ENCODE data around the gene BAIAP3. TPM values are rescaled to one million over a fixed set of nuclear protein-coding genes. Genes with fewer than 3 reads are reported as not detected.
A peak's percentile ranks its signal among the peaks of the same experiment; 100 is the strongest.

BAIAP3 gene
- total RNA-seq, 1 donor from 2014 or later = 4.2 TPM

DNA sequence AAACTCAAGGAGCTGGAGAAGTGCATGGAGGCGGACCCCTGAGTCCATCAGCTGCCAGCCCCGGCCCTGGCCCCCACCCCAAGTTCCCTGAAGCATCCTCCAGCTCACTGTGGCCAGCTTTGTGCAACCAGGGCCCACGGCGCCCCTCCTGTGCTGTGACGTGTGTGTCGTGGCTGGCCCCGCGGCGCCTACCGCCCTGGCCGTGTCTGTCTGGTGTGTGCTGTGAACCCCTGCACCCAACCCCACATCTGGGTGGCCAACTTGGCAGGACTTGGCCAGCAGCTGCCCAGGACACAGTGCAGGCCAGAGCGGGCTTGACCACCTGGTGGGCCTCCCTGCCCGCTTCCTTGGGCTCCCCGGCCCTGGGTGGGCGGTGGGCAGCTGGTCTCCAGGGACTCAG lies 15.0 kb downstream of the BAIAP3 start:
- TF ChIP-seq POLR2AphosphoS5 (IDR thresholded peaks at IDR 0.05; ENCODE audit: insufficient read depth in 1 of 2, low read depth in 1 of 2) = no peak
- TF ChIP-seq, protein P1, sequence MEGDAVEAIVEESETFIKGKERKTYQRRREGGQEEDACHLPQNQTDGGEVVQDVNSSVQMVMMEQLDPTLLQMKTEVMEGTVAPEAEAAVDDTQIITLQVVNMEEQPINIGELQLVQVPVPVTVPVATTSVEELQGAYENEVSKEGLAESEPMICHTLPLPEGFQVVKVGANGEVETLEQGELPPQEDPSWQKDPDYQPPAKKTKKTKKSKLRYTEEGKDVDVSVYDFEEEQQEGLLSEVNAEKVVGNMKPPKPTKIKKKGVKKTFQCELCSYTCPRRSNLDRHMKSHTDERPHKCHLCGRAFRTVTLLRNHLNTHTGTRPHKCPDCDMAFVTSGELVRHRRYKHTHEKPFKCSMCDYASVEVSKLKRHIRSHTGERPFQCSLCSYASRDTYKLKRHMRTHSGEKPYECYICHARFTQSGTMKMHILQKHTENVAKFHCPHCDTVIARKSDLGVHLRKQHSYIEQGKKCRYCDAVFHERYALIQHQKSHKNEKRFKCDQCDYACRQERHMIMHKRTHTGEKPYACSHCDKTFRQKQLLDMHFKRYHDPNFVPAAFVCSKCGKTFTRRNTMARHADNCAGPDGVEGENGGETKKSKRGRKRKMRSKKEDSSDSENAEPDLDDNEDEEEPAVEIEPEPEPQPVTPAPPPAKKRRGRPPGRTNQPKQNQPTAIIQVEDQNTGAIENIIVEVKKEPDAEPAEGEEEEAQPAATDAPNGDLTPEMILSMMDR (IDR thresholded peaks at IDR 0.05) = no peak
- TF ChIP-seq POLR2A (IDR thresholded peaks at IDR 0.05) = no peak
- no peak overlapping the region for H3K27ac ChIP-seq
- intact Hi-C loops (cut with DNase I) = no loop called here
- H3K27me3 ChIP-seq = no peaks in the 10 kb centered on the region
- H3K4me1 ChIP-seq = peaks cover 34% of the 10 kb centered on the region
- no peak for DNase-seq (ENCODE audit: extremely low spot score in 2 of 2)
- H3K4me3 ChIP-seq = no peak overlapping the region
- H3K9me3 ChIP-seq = no peaks in the 10 kb centered on the region
- peaks cover 0 to 20% of the 10 kb centered on the region in 2 donors for H3K36me3 ChIP-seq

DNA sequence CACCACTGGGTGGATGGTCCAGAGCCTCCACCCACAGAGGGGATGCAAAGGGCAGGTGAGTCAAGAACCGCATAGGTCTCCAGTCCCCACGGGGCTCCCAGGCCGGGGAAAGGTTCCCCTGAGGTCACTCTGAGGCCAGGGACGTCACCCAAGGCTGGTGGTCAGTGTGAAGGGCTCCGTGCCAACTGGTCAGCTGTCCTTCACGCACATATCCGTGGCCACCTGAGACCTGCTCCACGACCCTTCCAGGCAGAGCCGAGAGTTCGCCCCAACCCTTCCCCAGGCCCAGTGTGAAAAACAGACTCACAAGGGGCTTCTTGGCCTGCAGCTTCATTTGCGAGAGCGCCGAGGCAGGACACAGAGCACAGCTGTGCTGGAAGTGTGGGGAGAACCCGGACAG lies 15.5 kb downstream of the BAIAP3 start:
- intact Hi-C loops (cut with DNase I) = no loop called here
- no peak overlapping the region for H3K27ac ChIP-seq
- DNase-seq (ENCODE audit: extremely low spot score in 2 of 2) = no peak
- peaks cover 0 to 20% of the 10 kb centered on the region in 2 donors for H3K36me3 ChIP-seq
- H3K9me3 ChIP-seq = no peaks in the 10 kb centered on the region
- TF ChIP-seq POLR2A (IDR thresholded peaks at IDR 0.05) (no peak), POLR2AphosphoS5 (IDR thresholded peaks at IDR 0.05; ENCODE audit: insufficient read depth in 1 of 2, low read depth in 1 of 2) (no peak)
- TF ChIP-seq, protein P1 (IDR thresholded peaks at IDR 0.05) = no peak
- H3K4me3 ChIP-seq = no peak overlapping the region
- H3K4me1 ChIP-seq = peaks cover 35% of the 10 kb centered on the region
- no peaks in the 10 kb centered on the region for H3K27me3 ChIP-seq

DNA sequence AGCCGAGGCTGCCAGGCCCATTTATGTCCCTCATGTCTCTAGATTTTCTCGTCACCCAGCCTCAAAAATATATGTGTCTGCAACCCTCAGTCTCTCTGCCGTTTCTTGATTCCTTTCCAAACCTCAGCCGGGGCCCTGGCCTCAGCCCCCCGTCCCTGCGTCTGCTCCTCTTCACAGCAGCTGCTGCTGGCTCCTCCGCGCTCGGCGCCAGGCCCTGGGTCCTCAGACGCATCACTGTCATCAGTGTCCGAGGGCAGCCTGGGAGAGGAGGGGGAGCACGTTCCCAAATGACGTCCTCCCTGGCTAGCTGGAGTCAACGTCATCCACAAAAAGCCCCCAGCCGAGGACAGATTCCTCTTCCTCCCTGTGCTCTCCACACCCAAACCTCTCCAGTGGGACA lies 15.9 kb downstream of the BAIAP3 start:
- Histone ChIP-seq H3K27me3 (no peaks in the 10 kb centered on the region), H3K9me3 (no peaks in the 10 kb centered on the region), H3K4me1 (peaks cover 35% of the 10 kb centered on the region), H3K4me3 (no peak overlapping the region), H3K27ac (no peak overlapping the region), H3K36me3 (peaks cover 0 to 20% of the 10 kb centered on the region in 2 donors)
- DNase-seq (ENCODE audit: extremely low spot score in 2 of 2) = no peak
- TF ChIP-seq, protein P1 (IDR thresholded peaks at IDR 0.05) = no peak
- no peak for TF ChIP-seq POLR2A (IDR thresholded peaks at IDR 0.05)
- no peak for TF ChIP-seq POLR2AphosphoS5 (IDR thresholded peaks at IDR 0.05; ENCODE audit: insufficient read depth in 1 of 2, low read depth in 1 of 2)
- intact Hi-C loops (cut with DNase I) = no loop called here

DNA sequence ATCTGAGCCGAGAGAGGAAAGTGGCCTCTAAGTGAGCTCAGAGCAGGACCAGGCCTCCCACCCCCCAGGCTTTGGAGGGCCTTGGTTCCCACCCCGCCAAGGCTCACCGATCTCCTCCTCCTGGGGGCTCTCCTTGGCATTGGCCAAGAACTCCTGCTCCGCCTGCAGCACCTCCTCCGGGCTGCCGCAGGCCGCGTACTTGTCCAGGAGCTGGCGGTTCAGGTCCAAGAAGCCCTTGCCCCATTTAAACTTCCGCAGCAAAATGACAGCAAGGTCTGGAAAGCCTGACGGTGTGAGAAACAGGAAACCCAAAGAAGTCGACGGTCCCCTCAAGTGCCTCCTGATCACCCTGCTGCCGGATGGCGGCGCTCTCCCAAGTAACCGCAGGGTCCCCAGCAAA lies 16.5 kb downstream of the BAIAP3 start:
- intact Hi-C loops (cut with DNase I) = no loop called here
- Histone ChIP-seq H3K27ac (no peak overlapping the region), H3K4me1 (peaks cover 35% of the 10 kb centered on the region)

DNA sequence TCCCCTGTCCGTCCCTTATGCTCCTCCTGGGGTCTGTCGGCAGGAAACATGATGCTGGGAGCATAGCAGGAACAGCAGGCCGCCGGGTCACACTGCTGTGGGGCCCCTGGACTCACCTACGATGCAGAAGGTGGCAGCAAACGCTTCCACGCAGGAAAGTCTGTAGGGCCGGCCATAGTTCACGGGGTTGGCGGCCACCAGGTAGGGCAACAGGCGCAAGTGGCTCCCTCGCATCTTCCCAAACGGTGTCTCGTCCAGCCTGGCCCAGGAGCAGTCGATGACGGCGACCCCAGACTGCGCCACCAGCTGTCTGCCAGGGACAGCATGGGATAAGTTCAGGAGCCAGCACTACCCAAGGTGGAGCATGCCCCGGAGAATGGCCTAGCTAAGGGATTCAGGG lies 17.2 kb downstream of the BAIAP3 start:
- H3K4me1 ChIP-seq = peaks cover 35% of the 10 kb centered on the region
- H3K36me3 ChIP-seq = peaks cover 0 to 20% of the 10 kb centered on the region in 2 donors
- no peak overlapping the region for H3K27ac ChIP-seq
- no peaks in the 10 kb centered on the region for H3K9me3 ChIP-seq
- H3K4me3 ChIP-seq = peak overlapping the region; percentile 97 to 99
- H3K27me3 ChIP-seq = no peaks in the 10 kb centered on the region
- DNase-seq (ENCODE audit: extremely low spot score in 2 of 2) = no peak
- TF ChIP-seq, protein P1 (IDR thresholded peaks at IDR 0.05) = no peak
- TF ChIP-seq POLR2A (IDR thresholded peaks at IDR 0.05) (no peak), POLR2AphosphoS5 (IDR thresholded peaks at IDR 0.05; ENCODE audit: insufficient read depth in 1 of 2, low read depth in 1 of 2) (no peak)
- intact Hi-C loops (cut with DNase I) = no loop called here

More for the DNA sequence above, 16.5 kb downstream of the BAIAP3 start:
- Histone ChIP-seq H3K27me3 (no peaks in the 10 kb centered on the region), H3K9me3 (no peaks in the 10 kb centered on the region), H3K36me3 (peaks cover 0 to 20% of the 10 kb centered on the region in 2 donors), H3K4me3 (no peak overlapping the region)
- no peak for DNase-seq (ENCODE audit: extremely low spot score in 2 of 2)
- no peak for TF ChIP-seq POLR2A (IDR thresholded peaks at IDR 0.05)
- no peak for TF ChIP-seq POLR2AphosphoS5 (IDR thresholded peaks at IDR 0.05; ENCODE audit: insufficient read depth in 1 of 2, low read depth in 1 of 2)
- TF ChIP-seq, protein P1 (IDR thresholded peaks at IDR 0.05) = no peak
